ENCODE results near the gene CNPY4. TPM values are rescaled to one million over a fixed set of nuclear protein-coding genes. Genes with fewer than 3 reads are reported as not detected.
A peak's percentile ranks its signal among the peaks of the same experiment; 100 is the strongest.

CNPY4 gene
- total and polyA plus RNA-seq, 2 donors from 2014 or later: 11.6 to 22.0 TPM

DNA sequence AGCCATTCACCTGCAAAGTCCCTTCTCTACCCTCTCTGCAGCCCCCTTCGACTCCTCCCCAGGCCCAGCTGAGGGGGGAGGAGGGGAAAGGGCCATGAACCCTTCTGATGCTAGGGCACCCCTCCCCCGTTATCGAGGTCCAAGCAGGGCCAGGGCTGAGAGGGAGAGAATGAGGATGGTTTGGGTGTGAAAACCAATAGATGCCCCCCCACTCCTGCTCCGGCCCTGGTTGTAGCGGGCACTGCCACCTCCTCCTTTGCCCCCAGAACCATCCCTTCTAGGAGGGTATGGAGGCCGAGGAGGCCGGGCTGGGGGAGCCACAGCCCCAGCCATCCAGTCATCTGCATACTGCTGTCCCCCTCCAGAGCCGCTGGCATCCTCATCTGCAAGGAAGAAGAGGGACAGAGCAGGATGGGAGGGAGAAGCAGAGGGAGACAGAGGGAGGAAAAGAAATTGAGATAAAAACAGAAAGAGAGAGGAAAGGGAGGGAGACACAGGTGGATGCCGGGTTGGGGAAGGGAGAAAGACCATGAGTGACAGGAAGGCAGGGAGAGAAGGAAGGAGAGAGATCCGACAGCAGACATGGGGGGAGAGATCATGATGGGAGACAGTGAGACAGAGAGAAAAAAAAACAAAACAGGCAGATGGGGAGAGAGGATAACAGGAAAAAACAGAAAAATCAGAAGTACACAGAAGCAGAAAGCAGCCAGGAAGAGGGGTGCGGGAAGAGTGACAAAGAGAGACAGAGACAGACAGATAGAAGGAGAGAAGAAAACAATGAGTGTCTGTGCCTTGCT, 50.9 kb downstream of the CNPY4 start:
- Histone ChIP-seq H3K4me1 (ENCODE audit: control insufficient read depth in 2 of 3, insufficient read depth in 2 of 3, low read depth in 1 of 3, low read length in 3 of 3) (peaks cover 0 to 5% (median 3%) of the 10 kb centered on the region in 3 donors), H3K4me3 (ENCODE audit: low read length in 3 of 3) (no peak overlapping the region), H3K9me3 (ENCODE audit: control insufficient read depth in 2 of 3, insufficient read depth in 1 of 3, low read length in 3 of 3) (no peaks in the 10 kb centered on the region), H3K27me3 (ENCODE audit: control insufficient read depth, insufficient read depth, low read length) (no peaks in the 10 kb centered on the region), H3K27ac (ENCODE audit: low read depth in 2 of 2, low read length in 2 of 2) (no peak overlapping the region), H3K9ac (ENCODE audit: low read length in 3 of 3) (no peak overlapping the region), H3K36me3 (ENCODE audit: control insufficient read depth in 2 of 3, insufficient read depth in 3 of 3, low read length in 3 of 3) (no peaks in the 10 kb centered on the region)
- intact Hi-C loops (cut with DNase I): no loop called here
- TF ChIP-seq, protein P1, sequence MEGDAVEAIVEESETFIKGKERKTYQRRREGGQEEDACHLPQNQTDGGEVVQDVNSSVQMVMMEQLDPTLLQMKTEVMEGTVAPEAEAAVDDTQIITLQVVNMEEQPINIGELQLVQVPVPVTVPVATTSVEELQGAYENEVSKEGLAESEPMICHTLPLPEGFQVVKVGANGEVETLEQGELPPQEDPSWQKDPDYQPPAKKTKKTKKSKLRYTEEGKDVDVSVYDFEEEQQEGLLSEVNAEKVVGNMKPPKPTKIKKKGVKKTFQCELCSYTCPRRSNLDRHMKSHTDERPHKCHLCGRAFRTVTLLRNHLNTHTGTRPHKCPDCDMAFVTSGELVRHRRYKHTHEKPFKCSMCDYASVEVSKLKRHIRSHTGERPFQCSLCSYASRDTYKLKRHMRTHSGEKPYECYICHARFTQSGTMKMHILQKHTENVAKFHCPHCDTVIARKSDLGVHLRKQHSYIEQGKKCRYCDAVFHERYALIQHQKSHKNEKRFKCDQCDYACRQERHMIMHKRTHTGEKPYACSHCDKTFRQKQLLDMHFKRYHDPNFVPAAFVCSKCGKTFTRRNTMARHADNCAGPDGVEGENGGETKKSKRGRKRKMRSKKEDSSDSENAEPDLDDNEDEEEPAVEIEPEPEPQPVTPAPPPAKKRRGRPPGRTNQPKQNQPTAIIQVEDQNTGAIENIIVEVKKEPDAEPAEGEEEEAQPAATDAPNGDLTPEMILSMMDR (IDR thresholded peaks at IDR 0.05; ENCODE audit: borderline replicate concordance, extremely low read depth, insufficient read depth): no peak
- DNase-seq (peak in 2 of 5 donors; percentile 55 to 60), FAIRE-seq (no peak)

DNA sequence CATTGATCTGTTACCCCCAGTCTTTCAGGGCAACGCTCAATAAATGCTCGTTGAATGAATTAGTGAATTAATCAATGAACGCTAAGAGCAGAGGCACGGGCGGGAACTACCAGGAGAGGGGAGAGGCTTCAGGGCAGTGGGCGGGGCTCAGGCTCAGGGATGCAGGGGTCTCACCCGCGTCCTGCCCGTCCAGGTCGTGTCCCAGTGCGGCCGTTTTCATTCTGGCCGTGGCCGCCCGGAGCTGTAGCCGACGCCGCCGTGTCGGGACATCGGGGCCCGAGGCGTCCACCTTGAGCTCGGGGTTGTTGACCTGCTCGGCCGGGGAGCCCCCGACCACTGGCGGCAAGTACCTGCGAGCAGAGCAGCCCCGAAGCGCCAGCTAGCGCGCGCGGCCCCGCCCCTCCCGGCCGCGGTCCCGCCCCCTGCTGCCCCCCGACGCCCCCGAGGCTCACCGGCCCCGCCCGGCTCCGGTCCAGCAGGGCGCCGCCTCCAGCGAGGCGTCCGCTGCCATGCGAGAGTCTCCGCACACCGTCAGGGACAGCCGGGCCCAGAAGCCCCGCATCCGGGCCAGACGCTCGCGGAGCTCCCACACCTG, 51.8 kb downstream of the CNPY4 start:
- Histone ChIP-seq H3K27ac (ENCODE audit: low read depth in 2 of 2, low read length in 2 of 2) (no peak overlapping the region), H3K9me3 (ENCODE audit: control insufficient read depth in 2 of 3, insufficient read depth in 1 of 3, low read length in 3 of 3) (no peaks in the 10 kb centered on the region), H3K4me1 (ENCODE audit: control insufficient read depth in 2 of 3, insufficient read depth in 2 of 3, low read depth in 1 of 3, low read length in 3 of 3) (peaks cover 0 to 5% (median 3%) of the 10 kb centered on the region in 3 donors), H3K36me3 (ENCODE audit: control insufficient read depth in 2 of 3, insufficient read depth in 3 of 3, low read length in 3 of 3) (no peaks in the 10 kb centered on the region), H3K4me3 (ENCODE audit: low read length in 3 of 3) (no peak overlapping the region), H3K9ac (ENCODE audit: low read length in 3 of 3) (no peak overlapping the region), H3K27me3 (ENCODE audit: control insufficient read depth, insufficient read depth, low read length) (no peaks in the 10 kb centered on the region)
- DNase-seq (peak; percentile 39 to 82 (median 67)), FAIRE-seq (no peak)
- intact Hi-C loops (cut with DNase I): no loop called here
- TF ChIP-seq, protein P1 (IDR thresholded peaks at IDR 0.05; ENCODE audit: borderline replicate concordance, extremely low read depth, insufficient read depth): no peak

DNA sequence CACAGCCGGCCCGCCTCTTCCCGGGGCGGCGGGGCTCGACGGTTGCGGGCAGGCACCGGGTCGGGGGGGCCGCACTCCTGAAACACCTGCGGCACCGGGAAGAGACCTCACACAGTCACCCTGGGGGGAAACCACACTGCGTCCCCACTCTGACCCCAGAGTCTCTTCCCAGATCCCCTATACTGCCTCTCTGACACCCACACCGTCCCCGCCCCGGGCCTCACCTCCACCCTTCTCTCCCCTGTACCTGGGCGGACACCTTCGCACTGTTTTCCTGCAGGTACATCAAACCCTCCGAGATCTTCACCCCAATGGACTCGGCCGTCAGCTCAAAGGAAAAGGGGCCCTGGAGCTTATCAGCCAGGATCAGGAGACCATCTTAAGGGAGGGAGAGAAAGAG, 52.4 kb downstream of the CNPY4 start:
- no peaks in the 10 kb centered on the region for H3K9me3 ChIP-seq (ENCODE audit: control insufficient read depth in 2 of 3, insufficient read depth in 1 of 3, low read length in 3 of 3)
- no peaks in the 10 kb centered on the region for H3K27me3 ChIP-seq (ENCODE audit: control insufficient read depth, insufficient read depth, low read length)
- H3K27ac ChIP-seq (ENCODE audit: low read depth in 2 of 2, low read length in 2 of 2): no peak overlapping the region
- H3K4me1 ChIP-seq (ENCODE audit: control insufficient read depth in 2 of 3, insufficient read depth in 2 of 3, low read depth in 1 of 3, low read length in 3 of 3): peaks cover 0 to 5% (median 3%) of the 10 kb centered on the region in 3 donors
- no peak overlapping the region for H3K9ac ChIP-seq (ENCODE audit: low read length in 3 of 3)
- H3K36me3 ChIP-seq (ENCODE audit: control insufficient read depth in 2 of 3, insufficient read depth in 3 of 3, low read length in 3 of 3): no peaks in the 10 kb centered on the region
- DNase-seq (peak in 2 of 5 donors; percentile 57 to 71), FAIRE-seq (no peak)
- TF ChIP-seq, protein P1 (IDR thresholded peaks at IDR 0.05; ENCODE audit: borderline replicate concordance, extremely low read depth, insufficient read depth): no peak
- intact Hi-C loops (cut with DNase I): no loop called here
- H3K4me3 ChIP-seq (ENCODE audit: low read length in 3 of 3): no peak overlapping the region

All from kidney (tissue), 14 donors.